Endothelial cell of umbilical vein (primary cell): ENCODE measurements around the gene PRSS36.

ENCODE experiments used
- EZH2 ChIP-seq: IDR thresholded peaks from 2 replicates; pipeline ENCODE4 v1.6.1; 2012; ENCODE audit warnings: borderline replicate concordance, low read depth, mild to moderate bottlenecking, moderate library complexity, low read length, inconsistent platforms; ENCODE audit not compliant: severe bottlenecking
- POLR2AphosphoS5 ChIP-seq: IDR thresholded peaks from 2 replicates; pipeline ENCODE4 v1.6.1; 2012; ENCODE audit warnings: low read depth, mild to moderate bottlenecking, control low read depth, low read length, moderate library complexity; ENCODE audit not compliant: insufficient read depth
- TF ChIP-seq, protein P1 (sequence below), 2 donors: IDR thresholded peaks; 1 replicate in 1 of 2; 2 replicates in 1 of 2; pipeline ENCODE4 v1.5.1; 2011; ENCODE audit warnings: low read length in 2 of 2, mild to moderate bottlenecking in 2 of 2, moderate library complexity in 2 of 2, control low read depth in 1 of 2, inconsistent platforms in 1 of 2, low read depth in 1 of 2; ENCODE audit not compliant: insufficient read depth in 1 of 2; ENCODE audit errors: extremely low read depth in 1 of 2

DNA sequence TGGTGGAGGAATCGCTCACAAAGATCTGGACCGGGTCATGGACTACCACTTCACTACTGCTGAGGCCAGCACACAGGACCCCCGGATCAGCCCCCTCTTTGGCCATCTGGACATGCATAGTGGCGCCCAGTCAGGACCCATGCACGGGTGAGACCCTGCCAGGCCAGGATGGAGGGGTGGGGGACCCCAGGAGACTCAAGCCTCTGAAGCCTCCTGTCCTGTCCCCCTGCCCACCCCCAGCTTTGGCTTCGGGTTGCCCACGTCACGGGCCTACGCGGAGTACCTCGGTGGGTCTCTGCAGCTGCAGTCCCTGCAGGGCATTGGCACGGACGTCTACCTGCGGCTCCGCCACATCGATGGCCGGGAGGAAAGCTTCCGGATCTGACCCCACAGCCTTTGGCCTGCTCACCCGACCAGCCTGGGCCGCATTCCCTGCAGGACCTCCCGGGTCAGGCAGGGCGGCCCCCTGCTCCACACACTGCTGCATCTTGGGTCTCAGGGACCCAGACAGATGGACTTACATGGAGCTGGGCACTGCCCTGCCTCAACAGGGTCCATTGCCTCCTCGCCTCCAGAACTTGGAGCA is 37.9 kb downstream of the PRSS36 start:
- TF ChIP-seq, protein P1, sequence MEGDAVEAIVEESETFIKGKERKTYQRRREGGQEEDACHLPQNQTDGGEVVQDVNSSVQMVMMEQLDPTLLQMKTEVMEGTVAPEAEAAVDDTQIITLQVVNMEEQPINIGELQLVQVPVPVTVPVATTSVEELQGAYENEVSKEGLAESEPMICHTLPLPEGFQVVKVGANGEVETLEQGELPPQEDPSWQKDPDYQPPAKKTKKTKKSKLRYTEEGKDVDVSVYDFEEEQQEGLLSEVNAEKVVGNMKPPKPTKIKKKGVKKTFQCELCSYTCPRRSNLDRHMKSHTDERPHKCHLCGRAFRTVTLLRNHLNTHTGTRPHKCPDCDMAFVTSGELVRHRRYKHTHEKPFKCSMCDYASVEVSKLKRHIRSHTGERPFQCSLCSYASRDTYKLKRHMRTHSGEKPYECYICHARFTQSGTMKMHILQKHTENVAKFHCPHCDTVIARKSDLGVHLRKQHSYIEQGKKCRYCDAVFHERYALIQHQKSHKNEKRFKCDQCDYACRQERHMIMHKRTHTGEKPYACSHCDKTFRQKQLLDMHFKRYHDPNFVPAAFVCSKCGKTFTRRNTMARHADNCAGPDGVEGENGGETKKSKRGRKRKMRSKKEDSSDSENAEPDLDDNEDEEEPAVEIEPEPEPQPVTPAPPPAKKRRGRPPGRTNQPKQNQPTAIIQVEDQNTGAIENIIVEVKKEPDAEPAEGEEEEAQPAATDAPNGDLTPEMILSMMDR (IDR thresholded peaks at IDR 0.05; ENCODE audit: extremely low read depth in 1 of 2, insufficient read depth in 1 of 2, low read depth in 1 of 2, low read length in 2 of 2) = no peak
- TF ChIP-seq EZH2 (no peak), POLR2AphosphoS5 (no peak)
